Right atrium auricular region (tissue), 2 donors: ENCODE results near the gene FSIP1. TPM values are rescaled to one million over a fixed set of nuclear protein-coding genes. Genes with fewer than 3 reads are reported as not detected.

Experiments
- DNase-seq: peaks from one replicate; pipeline ENCODE4 v3.0.0-alpha.2; 2019; ENCODE audit warnings: low spot score
- H3K27ac ChIP-seq, 2 donors: fragments of 200-600 bp; sonication (generic); 1 replicate in 1 of 2; 2 replicates in 1 of 2; pipeline ENCODE4 v1.5.1; 2016 to 2019
- H3K27me3 ChIP-seq, 2 donors: fragments of 200-600 bp; sonication (generic); one replicate each; pipeline versions ENCODE4 v1.5.1 to v1.6.0; 2017 to 2019
- H3K36me3 ChIP-seq: fragments of 200-600 bp; sonication (generic); one replicate; pipeline ENCODE4 v1.5.1; 2016
- H3K4me1 ChIP-seq, 2 donors: fragments of 200-600 bp; sonication (generic); one replicate each; pipeline versions ENCODE4 v1.5.1 to v1.6.0; 2017 to 2019
- H3K4me3 ChIP-seq, 2 donors: fragments of 200-600 bp; sonication (generic); 1 replicate in 1 of 2; 2 replicates in 1 of 2; pipeline ENCODE4 v1.5.1; 2017 to 2019; ENCODE audit warnings: mild to moderate bottlenecking in 1 of 2, moderate library complexity in 1 of 2
- H3K9me3 ChIP-seq, 2 donors: fragments of 200-600 bp; sonication (generic); one replicate each; pipeline ENCODE4 v1.5.1; 2019
- total RNA-seq, 2 donors: library from RNA; depleted of rRNA; stranded (reverse); fragments of >200 nt; gene quantifications; one replicate each; pipeline ENCODE4 v1.1.0, GENCODE V29; 2016
- TF ChIP-seq, protein P1 (sequence below), 2 donors: fragments of 200-600 bp; sonication (generic); IDR thresholded peaks; one replicate each; pipeline ENCODE4 v1.5.1; 2019; ENCODE audit warnings: antibody characterized with exemption in 2 of 2

The FSIP1 gene
- total RNA-seq, 2 donors from 2014 or later = 0.24 TPM; not detected in 1

DNA sequence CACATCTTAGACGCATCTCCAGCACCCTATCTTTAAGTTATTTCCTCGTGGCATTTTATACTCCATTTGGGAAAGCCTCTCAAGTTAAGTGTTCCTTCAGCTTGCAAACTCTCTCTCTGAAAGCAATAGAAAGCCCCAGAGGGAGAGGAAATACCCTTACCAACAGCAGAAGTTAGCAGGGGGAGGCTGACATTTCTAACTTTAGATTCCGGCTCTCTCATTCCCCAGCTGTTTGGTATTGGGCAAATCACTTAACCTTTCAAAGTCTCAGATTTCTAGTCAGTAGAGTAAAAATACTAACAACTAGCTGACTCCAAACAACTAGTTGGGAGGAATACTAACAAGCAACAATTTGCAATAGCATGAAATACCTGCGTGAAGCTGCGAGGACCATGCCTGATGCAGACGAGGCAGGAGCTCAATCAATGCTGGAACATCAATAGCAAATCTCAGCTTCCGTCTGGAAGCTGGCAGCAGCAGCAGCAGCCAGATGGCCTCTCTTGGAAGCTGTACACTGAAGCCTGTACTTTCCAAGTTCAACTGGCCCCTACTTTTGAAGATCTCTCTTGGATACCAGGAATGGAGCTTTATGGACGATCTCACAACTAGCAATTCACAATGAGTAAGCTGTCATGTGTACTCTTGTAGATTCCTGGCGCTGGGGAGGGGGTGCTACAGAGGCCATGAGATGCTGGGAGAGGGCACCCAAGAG is 153.9 kb downstream of the FSIP1 start:
- Histone ChIP-seq H3K36me3 (no peaks in the 10 kb centered on the region), H3K4me1 (peaks cover 0 to 56% of the 10 kb centered on the region in 2 donors), H3K27ac (peak overlapping the region; percentile 57 to 89), H3K27me3 (no peaks in the 10 kb centered on the region), H3K4me3 (no peak overlapping the region), H3K9me3 (no peaks in the 10 kb centered on the region)
- DNase-seq = no peak
- TF ChIP-seq, protein P1, sequence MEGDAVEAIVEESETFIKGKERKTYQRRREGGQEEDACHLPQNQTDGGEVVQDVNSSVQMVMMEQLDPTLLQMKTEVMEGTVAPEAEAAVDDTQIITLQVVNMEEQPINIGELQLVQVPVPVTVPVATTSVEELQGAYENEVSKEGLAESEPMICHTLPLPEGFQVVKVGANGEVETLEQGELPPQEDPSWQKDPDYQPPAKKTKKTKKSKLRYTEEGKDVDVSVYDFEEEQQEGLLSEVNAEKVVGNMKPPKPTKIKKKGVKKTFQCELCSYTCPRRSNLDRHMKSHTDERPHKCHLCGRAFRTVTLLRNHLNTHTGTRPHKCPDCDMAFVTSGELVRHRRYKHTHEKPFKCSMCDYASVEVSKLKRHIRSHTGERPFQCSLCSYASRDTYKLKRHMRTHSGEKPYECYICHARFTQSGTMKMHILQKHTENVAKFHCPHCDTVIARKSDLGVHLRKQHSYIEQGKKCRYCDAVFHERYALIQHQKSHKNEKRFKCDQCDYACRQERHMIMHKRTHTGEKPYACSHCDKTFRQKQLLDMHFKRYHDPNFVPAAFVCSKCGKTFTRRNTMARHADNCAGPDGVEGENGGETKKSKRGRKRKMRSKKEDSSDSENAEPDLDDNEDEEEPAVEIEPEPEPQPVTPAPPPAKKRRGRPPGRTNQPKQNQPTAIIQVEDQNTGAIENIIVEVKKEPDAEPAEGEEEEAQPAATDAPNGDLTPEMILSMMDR (IDR thresholded peaks at IDR 0.05) = no peak

DNA sequence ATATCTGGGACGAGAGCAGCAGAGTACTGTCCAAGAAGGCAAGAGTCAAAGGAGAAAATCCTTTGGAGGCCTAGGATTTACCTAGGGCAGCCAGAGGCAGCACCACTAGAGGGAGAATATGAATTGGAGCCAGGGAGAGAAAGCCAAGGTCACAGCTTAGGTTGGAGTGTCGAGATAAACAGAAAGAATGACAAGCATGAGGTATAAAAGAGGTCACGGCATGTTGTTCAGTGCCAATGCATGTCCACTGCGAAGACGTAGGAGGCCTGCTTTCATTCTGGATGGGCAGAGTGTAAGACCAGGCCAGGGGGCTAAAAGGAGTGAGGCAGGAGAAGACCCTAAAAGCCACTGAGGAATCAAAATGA is 154.5 kb downstream of the FSIP1 start:
- H3K36me3 ChIP-seq = no peaks in the 10 kb centered on the region
- no peaks in the 10 kb centered on the region for H3K9me3 ChIP-seq
- no peak overlapping the region for H3K4me3 ChIP-seq
- peaks cover 0 to 56% of the 10 kb centered on the region in 2 donors for H3K4me1 ChIP-seq
- H3K27me3 ChIP-seq = no peaks in the 10 kb centered on the region
- TF ChIP-seq, protein P1 (IDR thresholded peaks at IDR 0.05) = peak; percentile 36 to 58
- H3K27ac ChIP-seq = peak overlapping the region; percentile 57 to 89
- no peak for DNase-seq

DNA sequence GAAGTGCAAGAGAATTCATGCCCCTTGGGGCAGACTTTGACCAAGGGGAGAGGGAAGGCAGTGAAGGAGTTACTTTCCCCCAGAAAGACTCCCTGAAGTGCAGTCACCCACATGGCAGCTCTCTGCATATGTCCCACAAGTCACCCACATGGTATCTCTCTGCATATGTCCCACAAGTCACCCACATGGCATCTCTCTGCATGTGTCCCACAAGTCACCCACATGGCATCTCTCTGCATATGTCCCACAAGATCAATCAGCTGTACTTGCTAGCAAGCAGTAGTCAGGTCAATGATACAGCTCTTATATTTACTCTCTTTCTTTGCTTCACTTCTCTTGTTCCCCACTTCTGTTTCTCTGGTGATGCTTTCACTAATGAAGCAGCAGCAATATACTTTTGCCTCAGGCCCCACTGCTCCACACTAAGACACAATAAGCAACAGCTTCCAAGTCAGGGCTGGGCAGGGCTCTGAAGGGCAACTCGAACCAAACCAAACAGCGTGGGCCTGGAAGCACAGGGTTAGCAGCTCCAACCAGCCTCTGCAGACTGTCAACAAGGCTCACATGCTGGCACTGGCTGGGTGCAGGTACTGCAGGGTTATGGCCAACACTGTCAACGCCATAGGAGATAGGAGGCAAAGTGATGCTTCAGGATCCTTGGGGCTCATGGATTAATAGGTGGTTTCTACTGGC is 155.0 kb downstream of the FSIP1 start:
- Histone ChIP-seq H3K27ac (peak overlapping the region; percentile 57 to 89), H3K9me3 (no peaks in the 10 kb centered on the region), H3K4me1 (peaks cover 0 to 56% of the 10 kb centered on the region in 2 donors), H3K27me3 (no peaks in the 10 kb centered on the region), H3K36me3 (no peaks in the 10 kb centered on the region), H3K4me3 (no peak overlapping the region)
- TF ChIP-seq, protein P1 (IDR thresholded peaks at IDR 0.05) = no peak
- no peak for DNase-seq

DNA sequence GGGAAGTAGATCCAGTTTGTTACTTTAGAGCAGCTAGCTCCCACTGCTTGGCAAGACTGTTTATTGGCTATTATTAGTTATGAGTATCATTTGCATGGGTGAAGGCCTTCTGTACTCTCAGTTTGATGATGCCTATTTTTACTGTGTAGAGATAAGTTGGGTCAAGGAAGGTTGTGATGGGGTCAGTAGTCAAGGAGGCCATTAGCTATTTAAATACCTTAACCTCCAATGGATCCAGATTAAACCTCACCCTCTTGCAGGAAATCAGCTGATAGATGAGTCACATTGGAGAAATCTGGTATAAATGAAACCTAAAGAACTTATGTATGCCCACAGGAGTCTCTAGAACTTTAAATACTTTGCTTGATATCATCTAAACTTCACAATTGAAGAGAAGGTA is 156.8 kb downstream of the FSIP1 start:
- Histone ChIP-seq H3K27me3 (no peaks in the 10 kb centered on the region), H3K4me1 (peaks cover 0 to 56% of the 10 kb centered on the region in 2 donors), H3K4me3 (no peak overlapping the region), H3K36me3 (no peaks in the 10 kb centered on the region), H3K9me3 (no peaks in the 10 kb centered on the region), H3K27ac (peak overlapping the region; percentile 61 to 89)
- DNase-seq = no peak
- TF ChIP-seq, protein P1 (IDR thresholded peaks at IDR 0.05) = no peak

DNA sequence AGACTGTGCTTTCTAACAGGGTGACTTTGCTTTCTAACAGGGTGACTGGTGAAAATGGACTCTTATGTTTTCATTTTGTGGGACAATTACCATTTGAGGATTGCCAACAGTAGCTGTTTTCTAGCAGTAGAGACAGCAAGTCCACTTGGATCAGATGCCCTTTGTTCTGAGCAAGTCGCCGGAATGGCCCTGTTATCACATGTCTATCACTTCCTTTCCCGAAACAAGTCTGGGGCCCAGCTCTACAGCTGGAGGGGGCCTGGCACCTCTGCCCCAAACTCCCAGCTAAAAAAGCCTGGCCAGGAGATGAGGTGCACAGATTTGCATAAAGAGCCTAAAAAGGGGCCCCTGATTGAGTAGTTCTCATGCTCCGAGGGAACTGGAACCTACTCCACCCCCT is 157.2 kb downstream of the FSIP1 start:
- TF ChIP-seq, protein P1 (IDR thresholded peaks at IDR 0.05) = no peak
- peaks cover 0 to 56% of the 10 kb centered on the region in 2 donors for H3K4me1 ChIP-seq
- H3K9me3 ChIP-seq = no peaks in the 10 kb centered on the region
- H3K27me3 ChIP-seq = no peaks in the 10 kb centered on the region
- peak overlapping the region; percentile 61 to 89 for H3K27ac ChIP-seq
- no peaks in the 10 kb centered on the region for H3K36me3 ChIP-seq
- DNase-seq = no peak
- H3K4me3 ChIP-seq = no peak overlapping the region
